GM23338 (cell line): ENCODE data around the gene CNTRL. TPM values are rescaled to one million over a fixed set of nuclear protein-coding genes. Genes with fewer than 3 reads are reported as not detected.

Experiments used
- ATAC-seq: fragments of 200-7000 bp; cut with Tn5 transposase; 3 replicates; pipeline ENCODE4 v1.9.1; 2020
- DNase-seq: peaks from one replicate; pipeline ENCODE4 v3.0.0-alpha.2; 2015; ENCODE audit warnings: low spot score
- H2AFZ ChIP-seq: fragments of 200-600 bp; sonication (generic); 2 replicates; pipeline ENCODE4 v1.8.0; 2016; ENCODE audit warnings: antibody characterized with exemption, mild to moderate bottlenecking, moderate library complexity
- H3F3A ChIP-seq: fragments of 200-600 bp; sonication (generic); replicated peaks from 2 replicates; pipeline ENCODE4 v1.8.0; 2017; ENCODE audit warnings: antibody characterized with exemption, mixed run types, low read depth
- H3K27ac ChIP-seq: fragments of 200-600 bp; sonication (generic); 2 replicates; pipeline ENCODE4 v1.6.1; 2016; ENCODE audit warnings: low read depth
- H3K27me3 ChIP-seq: fragments of 200-600 bp; sonication (generic); 2 replicates; pipeline ENCODE4 v1.8.0; 2016; ENCODE audit warnings: mild to moderate bottlenecking, mixed run types, moderate library complexity; ENCODE audit not compliant: insufficient read depth
- H3K36me3 ChIP-seq: fragments of 200-600 bp; sonication (generic); 2 replicates; pipeline ENCODE4 v1.8.0; 2016; ENCODE audit warnings: mild to moderate bottlenecking; ENCODE audit not compliant: insufficient read depth
- H3K4me1 ChIP-seq: fragments of 200-600 bp; sonication (generic); 2 replicates; pipeline ENCODE4 v1.8.0; 2016; ENCODE audit warnings: mild to moderate bottlenecking, moderate library complexity; ENCODE audit not compliant: insufficient read depth
- H3K4me2 ChIP-seq: fragments of 200-600 bp; sonication (generic); 2 replicates; pipeline ENCODE4 v1.7.1; 2017; ENCODE audit warnings: mixed run types
- H3K4me3 ChIP-seq: fragments of 200-600 bp; sonication (generic); 2 replicates; pipeline ENCODE4 v1.6.1; 2016; ENCODE audit warnings: mixed run types
- H3K79me2 ChIP-seq: fragments of 200-600 bp; sonication (generic); replicated peaks from 2 replicates; pipeline ENCODE4 v1.8.0; 2017; ENCODE audit warnings: mild to moderate bottlenecking; ENCODE audit not compliant: insufficient read depth
- H3K9me2 ChIP-seq: fragments of 200-600 bp; sonication (generic); 2 replicates; pipeline ENCODE4 v1.8.0; 2017; ENCODE audit not compliant: insufficient read depth
- H4K20me1 ChIP-seq: fragments of 200-600 bp; sonication (generic); replicated peaks from 2 replicates; pipeline ENCODE4 v1.8.0; 2017; ENCODE audit warnings: mild to moderate bottlenecking; ENCODE audit not compliant: insufficient read depth
- H3K27ac Mint-ChIP-seq: 2 replicates; pipeline ENCODE4 v1.8.0; 2020; ENCODE audit warnings: inconsistent platforms, mild to moderate bottlenecking, moderate library complexity, mixed read lengths
- H3K27me3 Mint-ChIP-seq: 3 replicates; pipeline ENCODE4 v1.8.0; 2022; ENCODE audit warnings: low read depth, mild to moderate bottlenecking, moderate library complexity, mixed read lengths, inconsistent platforms; ENCODE audit not compliant: insufficient read depth, poor library complexity
- H3K36me3 Mint-ChIP-seq: 3 replicates; pipeline ENCODE4 v1.8.0; 2021; ENCODE audit warnings: low read depth, mild to moderate bottlenecking, inconsistent platforms, moderate library complexity, mixed read lengths
- H3K4me1 Mint-ChIP-seq: 3 replicates; pipeline ENCODE4 v1.8.0; 2020; ENCODE audit warnings: mild to moderate bottlenecking, inconsistent platforms, mixed read lengths
- H3K4me3 Mint-ChIP-seq: 3 replicates; pipeline ENCODE4 v1.8.0; 2021; ENCODE audit warnings: moderate library complexity, mild to moderate bottlenecking, inconsistent platforms, mixed read lengths
- H3K9me3 Mint-ChIP-seq: 3 replicates; pipeline ENCODE4 v1.8.0; 2020; ENCODE audit warnings: moderate library complexity, mild to moderate bottlenecking, inconsistent platforms, mixed read lengths
- CREB1 ChIP-seq: fragments of 250-450 bp; sonication (Bioruptor Pico); IDR thresholded peaks from 2 replicates; pipeline ENCODE4 v1.5.0; 2020; ENCODE audit warnings: low read depth, mild to moderate bottlenecking, moderate library complexity
- EZH2 ChIP-seq: fragments of 200-600 bp; sonication (generic); IDR thresholded peaks from one replicate; pipeline ENCODE4 v1.8.0; 2017; ENCODE audit warnings: antibody characterized with exemption, mild to moderate bottlenecking, low read depth; ENCODE audit not compliant: unreplicated experiment
- EZH2phosphoT487 ChIP-seq: fragments of 200-600 bp; sonication (generic); IDR thresholded peaks from one replicate; pipeline ENCODE4 v1.8.1; 2018; ENCODE audit warnings: antibody characterized with exemption; ENCODE audit not compliant: unreplicated experiment
- JUNB ChIP-seq: IDR thresholded peaks from one replicate; pipeline ENCODE4 v1.6.1; 2016; ENCODE audit warnings: antibody characterized with exemption; ENCODE audit not compliant: unreplicated experiment
- NANOG ChIP-seq: IDR thresholded peaks from 2 replicates; pipeline ENCODE4 v1.6.1; 2016; ENCODE audit warnings: antibody characterized with exemption, borderline replicate concordance
- POLR2AphosphoS5 ChIP-seq: IDR thresholded peaks from 2 replicates; pipeline ENCODE4 v1.6.1; 2016; ENCODE audit warnings: antibody characterized with exemption, low read depth
- STAT1 ChIP-seq: IDR thresholded peaks from one replicate; pipeline ENCODE4 v1.6.1; 2016; ENCODE audit warnings: antibody characterized with exemption; ENCODE audit not compliant: unreplicated experiment
- ZNF114 ChIP-seq: fragments of 250-450 bp; sonication (Bioruptor Pico); IDR thresholded peaks from 2 replicates; pipeline ENCODE4 v1.5.0; 2020; ENCODE audit warnings: mild to moderate bottlenecking, moderate library complexity
- ZNF331 ChIP-seq: fragments of 250-450 bp; sonication (Bioruptor Pico); IDR thresholded peaks from 2 replicates; pipeline ENCODE4 v1.5.0; 2020; ENCODE audit warnings: low read depth, mild to moderate bottlenecking, moderate library complexity
- polyA plus RNA-seq: library from polyadenylated mRNA; unstranded; fragments of >200 nt; fragmentation: Nextera tagmentation; extraction: Ambion mirVana; gene quantifications from 2 replicates; pipeline ENCODE4 v1.2.1, GENCODE V29; 2016
- total RNA-seq: library from RNA; depleted of rRNA; stranded (reverse); fragments of >200 nt; shearing (Covaris generic); gene quantifications from 2 replicates; pipeline ENCODE4 v1.2.3, GENCODE V29; 2014
- TF ChIP-seq, protein P1 (sequence below): IDR thresholded peaks from one replicate; pipeline ENCODE4 v1.6.1; 2018; ENCODE audit warnings: antibody characterized with exemption; ENCODE audit not compliant: unreplicated experiment
- TF ChIP-seq, protein P2 (sequence below): fragments of 250-450 bp; sonication (Bioruptor Pico); IDR thresholded peaks from 2 replicates; pipeline ENCODE4 v1.5.0; 2020; ENCODE audit warnings: mild to moderate bottlenecking, moderate library complexity
- TF ChIP-seq, protein P3 (sequence below): IDR thresholded peaks from 2 replicates; pipeline ENCODE4 v1.6.1; 2016; ENCODE audit warnings: antibody characterized with exemption
- TF ChIP-seq, protein P4 (sequence below), 2 experiments: fragments of 200-600 bp in 1 of 2; sonication (generic) in 1 of 2; conservative IDR thresholded peaks; 2 replicates each; pipeline versions ENCODE4 v1.5.1 to v1.6.1; 2016 to 2017; ENCODE audit warnings: antibody characterized with exemption in 2 of 2, low read depth in 2 of 2, mild to moderate bottlenecking in 2 of 2, moderate library complexity in 1 of 2

CNTRL gene
- total and polyA plus RNA-seq, 2 experiments from 2014 or later, result 9.2 to 11.7 TPM

DNA sequence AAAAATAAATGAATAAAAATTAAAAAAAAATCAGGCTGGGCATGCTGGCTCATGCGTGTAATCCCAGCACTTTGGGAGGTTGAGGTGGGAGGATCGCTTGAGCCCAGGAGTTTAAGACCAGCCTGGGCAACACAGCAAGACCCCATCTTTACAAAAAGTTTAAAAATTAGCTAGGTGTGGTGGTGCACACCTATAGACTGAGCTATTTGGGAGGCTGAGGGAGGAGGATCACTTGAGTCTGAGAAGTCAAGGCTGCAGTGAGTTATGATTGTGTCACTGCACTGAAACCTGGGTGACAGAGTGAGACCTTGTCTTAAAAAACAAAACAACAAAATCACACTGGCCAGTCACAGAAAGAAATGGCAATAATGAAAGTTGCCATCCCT, 3.4 kb upstream of the CNTRL start:
- Mint-ChIP-seq H3K36me3 (peaks cover 5% of the 10 kb centered on the region), H3K4me1 (peaks cover 12% of the 10 kb centered on the region), H3K4me3 (no peak overlapping the region), H3K9me3 (no peaks in the 10 kb centered on the region; the same call in 2 of the 3 replicates), H3K27ac (no peak overlapping the region), H3K27me3 (peaks cover 40% of the 10 kb centered on the region)
- Histone ChIP-seq H3K9me2 (no peaks in the 10 kb centered on the region), H3K79me2 (no peaks in the 10 kb centered on the region), H3K36me3 (no peaks in the 10 kb centered on the region), H3K4me1 (peaks cover 16% of the 10 kb centered on the region), H3K4me2 (no peak overlapping the region), H4K20me1 (peaks cover 16% of the 10 kb centered on the region), H3F3A (peaks cover 13% of the 10 kb centered on the region), H3K27ac (no peak overlapping the region), H3K27me3 (peaks cover 84% of the 10 kb centered on the region), H3K4me3 (no peak overlapping the region), H2AFZ (no peak overlapping the region)
- no peak for ATAC-seq
- DNase-seq, result no peak
- TF ChIP-seq POLR2AphosphoS5 (no peak), EZH2 (no peak), CREB1 (no peak), NANOG (no peak), ZNF114 (CRISPR knock-in tag) (no peak), EZH2phosphoT487 (no peak), ZNF331 (CRISPR knock-in tag) (no peak), JUNB (no peak), STAT1 (no peak)
- TF ChIP-seq, protein P1, sequence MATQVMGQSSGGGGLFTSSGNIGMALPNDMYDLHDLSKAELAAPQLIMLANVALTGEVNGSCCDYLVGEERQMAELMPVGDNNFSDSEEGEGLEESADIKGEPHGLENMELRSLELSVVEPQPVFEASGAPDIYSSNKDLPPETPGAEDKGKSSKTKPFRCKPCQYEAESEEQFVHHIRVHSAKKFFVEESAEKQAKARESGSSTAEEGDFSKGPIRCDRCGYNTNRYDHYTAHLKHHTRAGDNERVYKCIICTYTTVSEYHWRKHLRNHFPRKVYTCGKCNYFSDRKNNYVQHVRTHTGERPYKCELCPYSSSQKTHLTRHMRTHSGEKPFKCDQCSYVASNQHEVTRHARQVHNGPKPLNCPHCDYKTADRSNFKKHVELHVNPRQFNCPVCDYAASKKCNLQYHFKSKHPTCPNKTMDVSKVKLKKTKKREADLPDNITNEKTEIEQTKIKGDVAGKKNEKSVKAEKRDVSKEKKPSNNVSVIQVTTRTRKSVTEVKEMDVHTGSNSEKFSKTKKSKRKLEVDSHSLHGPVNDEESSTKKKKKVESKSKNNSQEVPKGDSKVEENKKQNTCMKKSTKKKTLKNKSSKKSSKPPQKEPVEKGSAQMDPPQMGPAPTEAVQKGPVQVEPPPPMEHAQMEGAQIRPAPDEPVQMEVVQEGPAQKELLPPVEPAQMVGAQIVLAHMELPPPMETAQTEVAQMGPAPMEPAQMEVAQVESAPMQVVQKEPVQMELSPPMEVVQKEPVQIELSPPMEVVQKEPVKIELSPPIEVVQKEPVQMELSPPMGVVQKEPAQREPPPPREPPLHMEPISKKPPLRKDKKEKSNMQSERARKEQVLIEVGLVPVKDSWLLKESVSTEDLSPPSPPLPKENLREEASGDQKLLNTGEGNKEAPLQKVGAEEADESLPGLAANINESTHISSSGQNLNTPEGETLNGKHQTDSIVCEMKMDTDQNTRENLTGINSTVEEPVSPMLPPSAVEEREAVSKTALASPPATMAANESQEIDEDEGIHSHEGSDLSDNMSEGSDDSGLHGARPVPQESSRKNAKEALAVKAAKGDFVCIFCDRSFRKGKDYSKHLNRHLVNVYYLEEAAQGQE, result no peak
- TF ChIP-seq, protein P2, sequence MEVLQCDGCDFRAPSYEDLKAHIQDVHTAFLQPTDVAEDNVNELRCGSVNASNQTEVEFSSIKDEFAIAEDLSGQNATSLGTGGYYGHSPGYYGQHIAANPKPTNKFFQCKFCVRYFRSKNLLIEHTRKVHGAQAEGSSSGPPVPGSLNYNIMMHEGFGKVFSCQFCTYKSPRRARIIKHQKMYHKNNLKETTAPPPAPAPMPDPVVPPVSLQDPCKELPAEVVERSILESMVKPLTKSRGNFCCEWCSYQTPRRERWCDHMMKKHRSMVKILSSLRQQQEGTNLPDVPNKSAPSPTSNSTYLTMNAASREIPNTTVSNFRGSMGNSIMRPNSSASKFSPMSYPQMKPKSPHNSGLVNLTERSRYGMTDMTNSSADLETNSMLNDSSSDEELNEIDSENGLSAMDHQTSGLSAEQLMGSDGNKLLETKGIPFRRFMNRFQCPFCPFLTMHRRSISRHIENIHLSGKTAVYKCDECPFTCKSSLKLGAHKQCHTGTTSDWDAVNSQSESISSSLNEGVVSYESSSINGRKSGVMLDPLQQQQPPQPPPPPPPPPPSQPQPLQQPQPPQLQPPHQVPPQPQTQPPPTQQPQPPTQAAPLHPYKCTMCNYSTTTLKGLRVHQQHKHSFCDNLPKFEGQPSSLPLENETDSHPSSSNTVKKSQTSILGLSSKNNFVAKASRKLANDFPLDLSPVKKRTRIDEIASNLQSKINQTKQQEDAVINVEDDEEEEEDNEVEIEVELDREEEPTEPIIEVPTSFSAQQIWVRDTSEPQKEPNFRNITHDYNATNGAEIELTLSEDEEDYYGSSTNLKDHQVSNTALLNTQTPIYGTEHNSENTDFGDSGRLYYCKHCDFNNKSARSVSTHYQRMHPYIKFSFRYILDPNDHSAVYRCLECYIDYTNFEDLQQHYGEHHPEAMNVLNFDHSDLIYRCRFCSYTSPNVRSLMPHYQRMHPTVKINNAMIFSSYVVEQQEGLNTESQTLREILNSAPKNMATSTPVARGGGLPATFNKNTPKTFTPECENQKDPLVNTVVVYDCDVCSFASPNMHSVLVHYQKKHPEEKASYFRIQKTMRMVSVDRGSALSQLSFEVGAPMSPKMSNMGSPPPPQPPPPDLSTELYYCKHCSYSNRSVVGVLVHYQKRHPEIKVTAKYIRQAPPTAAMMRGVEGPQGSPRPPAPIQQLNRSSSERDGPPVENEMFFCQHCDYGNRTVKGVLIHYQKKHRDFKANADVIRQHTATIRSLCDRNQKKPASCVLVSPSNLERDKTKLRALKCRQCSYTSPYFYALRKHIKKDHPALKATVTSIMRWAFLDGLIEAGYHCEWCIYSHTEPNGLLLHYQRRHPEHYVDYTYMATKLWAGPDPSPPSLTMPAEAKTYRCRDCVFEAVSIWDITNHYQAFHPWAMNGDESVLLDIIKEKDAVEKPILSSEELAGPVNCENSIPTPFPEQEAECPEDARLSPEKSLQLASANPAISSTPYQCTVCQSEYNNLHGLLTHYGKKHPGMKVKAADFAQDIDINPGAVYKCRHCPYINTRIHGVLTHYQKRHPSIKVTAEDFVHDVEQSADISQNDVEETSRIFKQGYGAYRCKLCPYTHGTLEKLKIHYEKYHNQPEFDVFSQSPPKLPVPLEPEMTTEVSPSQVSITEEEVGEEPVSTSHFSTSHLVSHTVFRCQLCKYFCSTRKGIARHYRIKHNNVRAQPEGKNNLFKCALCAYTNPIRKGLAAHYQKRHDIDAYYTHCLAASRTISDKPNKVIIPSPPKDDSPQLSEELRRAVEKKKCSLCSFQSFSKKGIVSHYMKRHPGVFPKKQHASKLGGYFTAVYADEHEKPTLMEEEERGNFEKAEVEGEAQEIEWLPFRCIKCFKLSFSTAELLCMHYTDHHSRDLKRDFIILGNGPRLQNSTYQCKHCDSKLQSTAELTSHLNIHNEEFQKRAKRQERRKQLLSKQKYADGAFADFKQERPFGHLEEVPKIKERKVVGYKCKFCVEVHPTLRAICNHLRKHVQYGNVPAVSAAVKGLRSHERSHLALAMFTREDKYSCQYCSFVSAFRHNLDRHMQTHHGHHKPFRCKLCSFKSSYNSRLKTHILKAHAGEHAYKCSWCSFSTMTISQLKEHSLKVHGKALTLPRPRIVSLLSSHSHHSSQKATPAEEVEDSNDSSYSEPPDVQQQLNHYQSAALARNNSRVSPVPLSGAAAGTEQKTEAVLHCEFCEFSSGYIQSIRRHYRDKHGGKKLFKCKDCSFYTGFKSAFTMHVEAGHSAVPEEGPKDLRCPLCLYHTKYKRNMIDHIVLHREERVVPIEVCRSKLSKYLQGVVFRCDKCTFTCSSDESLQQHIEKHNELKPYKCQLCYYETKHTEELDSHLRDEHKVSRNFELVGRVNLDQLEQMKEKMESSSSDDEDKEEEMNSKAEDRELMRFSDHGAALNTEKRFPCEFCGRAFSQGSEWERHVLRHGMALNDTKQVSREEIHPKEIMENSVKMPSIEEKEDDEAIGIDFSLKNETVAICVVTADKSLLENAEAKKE (CRISPR knock-in tag), result no peak
- TF ChIP-seq, protein P3, sequence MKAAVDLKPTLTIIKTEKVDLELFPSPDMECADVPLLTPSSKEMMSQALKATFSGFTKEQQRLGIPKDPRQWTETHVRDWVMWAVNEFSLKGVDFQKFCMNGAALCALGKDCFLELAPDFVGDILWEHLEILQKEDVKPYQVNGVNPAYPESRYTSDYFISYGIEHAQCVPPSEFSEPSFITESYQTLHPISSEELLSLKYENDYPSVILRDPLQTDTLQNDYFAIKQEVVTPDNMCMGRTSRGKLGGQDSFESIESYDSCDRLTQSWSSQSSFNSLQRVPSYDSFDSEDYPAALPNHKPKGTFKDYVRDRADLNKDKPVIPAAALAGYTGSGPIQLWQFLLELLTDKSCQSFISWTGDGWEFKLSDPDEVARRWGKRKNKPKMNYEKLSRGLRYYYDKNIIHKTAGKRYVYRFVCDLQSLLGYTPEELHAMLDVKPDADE, result no peak
- TF ChIP-seq, protein P4, sequence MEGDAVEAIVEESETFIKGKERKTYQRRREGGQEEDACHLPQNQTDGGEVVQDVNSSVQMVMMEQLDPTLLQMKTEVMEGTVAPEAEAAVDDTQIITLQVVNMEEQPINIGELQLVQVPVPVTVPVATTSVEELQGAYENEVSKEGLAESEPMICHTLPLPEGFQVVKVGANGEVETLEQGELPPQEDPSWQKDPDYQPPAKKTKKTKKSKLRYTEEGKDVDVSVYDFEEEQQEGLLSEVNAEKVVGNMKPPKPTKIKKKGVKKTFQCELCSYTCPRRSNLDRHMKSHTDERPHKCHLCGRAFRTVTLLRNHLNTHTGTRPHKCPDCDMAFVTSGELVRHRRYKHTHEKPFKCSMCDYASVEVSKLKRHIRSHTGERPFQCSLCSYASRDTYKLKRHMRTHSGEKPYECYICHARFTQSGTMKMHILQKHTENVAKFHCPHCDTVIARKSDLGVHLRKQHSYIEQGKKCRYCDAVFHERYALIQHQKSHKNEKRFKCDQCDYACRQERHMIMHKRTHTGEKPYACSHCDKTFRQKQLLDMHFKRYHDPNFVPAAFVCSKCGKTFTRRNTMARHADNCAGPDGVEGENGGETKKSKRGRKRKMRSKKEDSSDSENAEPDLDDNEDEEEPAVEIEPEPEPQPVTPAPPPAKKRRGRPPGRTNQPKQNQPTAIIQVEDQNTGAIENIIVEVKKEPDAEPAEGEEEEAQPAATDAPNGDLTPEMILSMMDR (conservative IDR thresholded peaks at IDR 0.05; ENCODE audit: low read depth in 2 of 2), result no peak
